Kidney tubule cell (primary cell): ENCODE results near the gene ADAMTS3.
A peak's percentile ranks its signal among the peaks of the same experiment; 100 is the strongest.
"Not testable (repeated sequence)": the region's sequence is repeated elsewhere in the genome, so short reads cannot be mapped to it uniquely, and the experiment has no call there.

ENCODE experiments used
- DNase-seq: peaks from one replicate; pipeline ENCODE4 v3.0.0-alpha.2; 2018; ENCODE audit warnings: low spot score

Gene ADAMTS3

DNA sequence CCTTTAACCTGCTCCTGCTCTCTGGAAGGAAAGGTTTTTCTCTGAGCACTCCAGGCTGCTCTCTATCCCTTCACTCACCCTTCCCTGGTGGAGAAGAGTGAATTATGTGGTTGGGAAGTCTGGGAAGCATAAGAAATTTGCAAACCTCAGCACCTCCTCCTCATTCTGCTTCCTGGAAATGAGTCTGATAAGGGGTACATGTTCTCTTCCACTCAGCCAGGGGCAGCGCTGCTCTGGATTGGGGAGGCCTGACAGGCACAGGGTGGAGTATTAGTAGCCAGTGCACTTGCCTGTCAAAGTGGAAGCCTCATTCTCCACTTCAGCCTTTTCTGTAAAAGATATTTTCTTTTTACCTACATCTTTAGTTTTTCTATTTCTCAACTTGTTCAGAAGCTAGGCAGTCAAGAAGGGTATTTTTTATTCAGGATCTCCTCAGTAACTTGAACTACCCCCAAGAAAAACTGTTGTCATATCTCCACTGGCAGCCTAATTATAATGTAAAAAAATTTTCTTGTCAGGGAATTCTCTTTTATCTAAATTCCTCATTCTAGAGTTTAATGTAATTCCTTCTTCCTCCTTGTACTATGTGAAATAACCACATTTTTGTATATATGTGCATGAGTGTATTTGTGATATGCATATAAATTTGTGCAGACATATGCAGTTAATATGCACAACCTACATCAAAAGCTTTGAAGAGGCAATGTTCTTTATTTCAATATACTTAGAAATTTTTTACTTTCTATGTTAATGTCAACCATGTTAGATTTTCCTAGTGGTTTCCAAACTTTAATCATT lies 15.3 kb downstream of the ADAMTS3 start:
- DNase-seq: no peak

DNA sequence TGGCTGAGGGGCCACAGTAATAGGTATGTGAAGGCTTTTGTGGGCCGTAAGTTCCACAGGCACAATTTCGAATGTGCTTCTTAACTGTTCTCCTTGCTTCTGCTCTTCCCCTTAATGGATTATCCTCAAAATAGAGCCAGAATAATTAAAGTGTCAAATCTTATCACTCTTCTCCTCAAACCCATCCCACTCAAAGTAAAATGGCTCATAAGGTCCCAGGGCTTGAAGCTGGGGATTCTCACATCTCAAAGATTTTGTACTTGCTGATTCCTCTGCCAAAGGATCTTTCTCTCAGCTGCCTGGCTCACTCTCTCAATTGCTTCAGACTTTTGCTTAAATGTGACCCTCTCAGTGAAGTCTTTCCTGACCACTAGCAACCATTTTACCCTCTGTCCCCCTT lies 16.6 kb downstream of the ADAMTS3 start:
- no peak for DNase-seq

DNA sequence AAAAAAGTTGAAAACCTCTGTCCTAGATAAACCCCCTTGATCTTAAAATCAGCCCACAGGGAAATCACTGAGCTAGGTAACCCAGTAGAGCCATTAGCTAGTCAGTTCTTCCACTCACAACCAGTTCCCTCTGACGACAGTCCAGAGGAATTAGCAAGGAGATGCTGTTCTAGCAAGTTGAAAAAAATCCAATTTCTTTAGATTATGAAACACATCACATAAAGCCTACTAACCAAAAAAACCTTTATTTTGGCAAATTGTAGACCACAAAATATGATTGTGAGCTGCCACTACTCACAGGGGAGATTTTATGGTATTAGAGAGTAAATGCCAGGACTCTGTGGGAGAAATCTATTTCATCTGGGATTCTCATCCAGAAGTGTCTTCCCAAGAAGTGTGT lies 22.6 kb downstream of the ADAMTS3 start:
- no peak for DNase-seq

DNA sequence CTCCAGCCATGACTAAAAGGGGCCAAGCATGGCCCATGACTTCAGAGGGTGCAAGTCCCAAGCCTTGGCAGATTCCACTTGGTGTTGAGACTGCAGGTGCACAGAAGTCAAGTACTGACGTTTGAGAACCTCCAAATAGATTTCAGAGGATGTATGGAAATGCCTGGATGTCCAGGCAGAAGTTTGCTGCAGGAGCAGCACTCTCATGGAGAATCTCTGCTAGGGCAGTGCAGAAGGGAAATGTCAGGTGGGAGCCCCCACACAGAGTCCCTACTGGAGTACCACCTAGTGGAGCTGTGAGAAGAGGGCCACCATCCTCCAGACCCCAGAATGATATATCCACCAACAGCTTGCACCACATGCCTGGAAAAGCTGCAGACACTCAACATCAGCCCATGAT lies 28.3 kb downstream of the ADAMTS3 start:
- not testable (repeated sequence) for DNase-seq

DNA sequence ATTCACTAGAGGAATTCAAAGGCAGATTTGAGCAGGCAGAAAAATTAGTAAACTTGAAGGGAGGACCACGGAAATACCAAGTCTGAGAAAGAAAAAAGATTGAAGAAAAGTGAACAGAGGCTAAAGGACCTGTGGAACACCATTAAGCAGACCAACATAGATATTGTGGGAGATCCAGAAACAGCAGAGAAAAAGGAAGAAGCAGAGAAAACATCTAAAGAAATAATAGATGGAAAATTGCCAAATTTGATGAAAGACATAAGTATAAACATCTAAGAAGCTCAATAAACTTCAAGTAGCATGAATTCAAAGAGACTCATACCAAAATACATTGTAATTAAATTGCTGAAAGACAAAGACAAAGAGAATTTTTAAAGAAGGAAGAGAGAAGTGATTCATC lies 31.0 kb downstream of the ADAMTS3 start:
- DNase-seq: no peak

DNA sequence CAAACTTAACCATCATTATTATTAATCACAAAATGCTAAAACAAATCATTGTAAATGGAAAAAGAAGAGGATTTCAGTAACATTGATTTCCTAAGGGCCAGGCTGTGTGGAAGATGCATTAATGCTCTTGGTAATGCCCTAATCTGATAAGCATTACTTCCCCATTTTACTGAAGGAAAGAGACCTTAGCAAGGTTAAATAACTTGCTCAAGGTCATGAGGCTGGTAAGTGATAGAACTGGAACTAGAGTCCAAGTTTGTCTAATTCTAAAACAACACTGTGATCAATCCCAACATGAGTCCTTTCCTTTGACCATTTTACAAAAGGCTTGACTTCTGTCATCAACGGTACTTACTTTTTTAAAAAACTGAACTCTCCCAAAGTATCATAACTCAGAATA lies 32.6 kb downstream of the ADAMTS3 start:
- no peak for DNase-seq

DNA sequence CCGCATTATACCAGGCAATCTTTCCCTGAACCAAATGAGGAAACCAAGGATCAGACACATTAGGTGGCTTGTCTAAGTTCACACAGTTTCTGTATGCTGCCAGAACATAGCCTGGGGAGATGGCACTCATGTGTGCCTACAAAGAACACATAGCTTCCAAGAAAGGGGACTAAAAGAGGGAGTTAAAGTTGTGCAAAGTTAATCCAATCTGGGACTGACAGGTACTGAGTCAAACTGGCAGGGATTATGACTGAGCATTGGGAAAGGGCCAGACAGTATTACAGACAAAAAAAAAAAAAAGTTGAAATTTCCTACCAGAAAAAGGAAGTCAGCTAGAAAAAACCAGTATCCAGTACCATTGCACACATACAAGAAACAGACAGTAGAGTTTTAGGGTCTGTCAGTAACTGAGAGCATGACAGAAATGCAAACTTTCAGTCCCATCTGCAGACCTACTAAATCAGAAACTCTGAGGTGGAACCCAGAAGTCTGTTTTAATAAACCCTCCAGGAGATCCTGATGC lies 37.2 kb downstream of the ADAMTS3 start:
- DNase-seq: no peak

DNA sequence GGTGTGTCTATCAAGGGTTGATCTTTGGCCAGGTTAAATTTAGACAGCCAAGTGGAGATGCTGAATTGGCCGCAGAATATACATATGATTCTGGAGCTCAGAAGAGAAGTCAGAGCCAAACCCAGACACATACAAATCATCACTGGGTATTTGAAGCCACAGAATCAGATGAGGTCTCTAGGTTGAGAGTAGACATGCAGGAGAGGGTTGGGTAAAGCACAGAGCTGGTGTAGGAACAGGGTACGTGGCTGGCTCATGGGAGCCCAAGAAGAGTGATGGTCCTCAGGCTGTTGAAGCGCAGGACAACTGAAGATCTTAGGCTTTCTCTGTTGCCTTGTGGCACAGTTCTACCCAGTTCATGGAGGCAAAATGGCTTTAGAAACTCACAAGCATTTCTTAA lies 37.7 kb downstream of the ADAMTS3 start:
- no peak for DNase-seq

DNA sequence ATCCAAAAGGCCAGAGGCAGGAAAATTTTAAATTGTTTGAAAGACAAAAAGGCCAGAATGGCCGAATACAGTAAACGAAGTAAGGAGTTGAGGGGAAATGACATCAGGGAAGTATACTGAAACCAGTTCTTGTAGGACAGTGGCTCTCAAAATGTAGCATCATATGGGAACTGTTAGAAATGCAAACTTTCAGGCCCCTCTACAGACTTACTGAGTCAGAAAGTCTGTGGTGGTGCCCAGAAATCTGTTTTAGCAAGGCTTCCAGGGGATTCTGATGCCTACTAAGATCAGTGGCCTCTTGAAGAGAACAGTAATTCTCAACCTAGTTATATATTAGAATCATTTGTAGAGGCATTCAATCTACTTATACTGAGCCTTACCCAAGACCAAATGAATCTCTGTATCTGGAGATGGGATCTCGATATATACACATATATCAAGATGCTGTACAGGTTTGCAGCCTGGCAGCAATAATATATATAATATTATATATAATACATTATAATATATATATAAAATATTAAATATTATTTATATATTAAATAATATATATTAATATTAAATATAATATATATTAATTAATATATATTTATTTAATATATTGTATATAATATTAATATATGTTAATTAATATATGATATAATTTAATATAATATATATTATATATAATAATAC lies 39.7 kb downstream of the ADAMTS3 start:
- DNase-seq: no peak

DNA sequence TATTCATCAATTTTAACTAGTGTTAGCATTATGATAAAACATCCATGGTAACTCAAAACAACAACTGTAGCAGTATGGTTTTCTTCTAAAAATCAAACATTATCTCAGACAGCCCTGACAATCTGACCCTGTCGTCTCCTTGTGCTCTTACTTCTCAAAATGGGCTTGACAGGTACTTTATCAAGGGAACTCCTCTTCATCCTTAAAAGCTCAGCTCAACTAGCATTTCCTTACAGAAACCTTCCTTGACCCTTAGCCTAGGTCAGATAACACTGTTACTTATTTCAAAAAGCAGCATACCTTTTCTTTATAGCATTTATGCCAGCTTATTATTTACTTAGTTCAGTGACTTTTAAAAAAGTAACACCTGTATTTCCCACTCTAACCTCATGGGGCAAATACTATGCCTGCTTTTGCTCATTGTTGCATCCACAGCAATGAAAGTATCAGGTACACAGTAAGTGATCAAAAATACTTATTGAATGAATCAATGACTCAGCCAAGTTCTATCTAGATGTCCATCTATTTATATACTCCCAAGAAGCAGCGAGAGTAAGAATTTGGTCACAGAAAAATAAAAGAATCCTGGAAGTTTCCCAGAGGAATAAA lies 41.9 kb downstream of the ADAMTS3 start:
- no peak for DNase-seq

DNA sequence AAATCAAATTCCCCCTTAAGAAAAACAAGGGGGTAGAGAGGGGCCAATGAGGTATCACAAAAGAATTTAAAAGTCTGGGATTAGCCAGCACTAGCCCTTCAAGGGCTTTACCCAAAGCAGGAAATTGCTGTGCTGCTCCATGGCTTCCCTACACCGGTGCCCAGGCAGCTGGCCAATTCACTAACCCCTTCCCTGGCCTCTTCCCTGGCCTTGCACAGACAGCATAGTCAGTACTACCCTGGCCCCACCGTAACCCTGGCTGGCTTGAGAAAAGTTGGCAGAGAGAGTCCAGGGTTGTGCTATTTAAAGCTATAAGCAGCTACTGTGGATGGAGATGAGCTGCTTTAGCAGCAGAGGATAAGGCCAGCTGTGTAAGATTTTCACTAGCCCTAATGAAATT lies 43.1 kb downstream of the ADAMTS3 start:
- peak; percentile 82 for DNase-seq

DNA sequence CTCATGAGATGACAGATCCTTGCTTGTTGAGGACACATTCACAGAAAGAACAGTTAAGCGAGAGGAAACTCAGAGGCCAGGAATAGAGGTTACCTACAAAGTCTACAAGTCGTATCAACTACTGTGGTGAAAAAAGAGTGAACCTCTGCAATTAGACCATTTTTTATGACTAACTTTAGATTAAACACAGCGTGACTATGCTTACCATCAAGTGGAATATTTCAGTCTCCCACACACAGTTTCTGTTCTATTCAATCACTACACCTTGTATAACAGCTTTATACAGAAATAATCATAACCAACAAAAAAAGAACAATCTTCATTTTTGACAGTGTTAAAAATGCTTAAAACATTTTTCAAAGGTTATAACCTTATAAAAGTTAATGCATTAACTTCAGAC lies 46.6 kb downstream of the ADAMTS3 start:
- no peak for DNase-seq

DNA sequence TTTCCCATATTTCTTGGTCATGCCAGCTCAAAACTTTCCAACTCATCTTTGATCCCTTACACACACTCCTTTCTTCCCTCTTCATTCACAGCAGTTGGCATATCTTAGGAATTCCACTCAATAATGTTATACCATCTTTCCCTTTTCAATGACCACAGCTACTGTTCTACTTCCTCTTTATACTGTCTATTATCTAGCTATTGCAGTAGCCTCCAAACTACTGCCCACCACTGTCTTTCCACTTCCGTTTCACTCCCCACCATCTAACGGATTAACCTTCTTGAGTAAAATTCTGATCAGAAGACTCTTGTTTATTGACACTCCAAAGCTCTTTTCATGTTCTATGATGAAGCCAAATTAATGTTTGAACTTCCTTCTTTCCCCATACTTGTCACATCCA lies 55.8 kb downstream of the ADAMTS3 start:
- no peak for DNase-seq

DNA sequence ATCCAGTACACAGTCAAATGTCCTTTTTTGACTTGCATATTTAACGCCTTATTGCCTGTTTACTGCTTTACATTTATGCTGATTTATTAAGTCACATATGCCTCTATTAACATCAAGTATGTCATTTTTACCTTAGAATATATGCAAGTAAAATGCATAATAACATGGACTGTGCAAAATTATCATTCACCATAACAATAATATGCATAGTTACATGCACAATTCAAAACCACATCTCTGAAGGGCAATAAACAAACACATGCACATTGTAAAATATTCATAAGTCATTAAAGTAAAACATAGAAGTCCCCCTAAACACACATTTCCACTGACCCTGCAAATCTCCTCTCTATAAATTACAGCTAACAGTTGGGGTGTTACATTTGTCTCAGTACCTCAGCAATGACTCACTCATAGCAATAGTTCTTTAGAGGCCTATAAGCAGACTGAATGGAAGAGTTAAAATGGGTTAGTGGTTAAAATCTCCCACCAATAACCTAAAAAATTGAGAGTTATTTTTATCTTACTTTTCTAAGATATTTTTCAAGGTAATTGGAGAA lies 61.1 kb downstream of the ADAMTS3 start:
- DNase-seq: no peak

DNA sequence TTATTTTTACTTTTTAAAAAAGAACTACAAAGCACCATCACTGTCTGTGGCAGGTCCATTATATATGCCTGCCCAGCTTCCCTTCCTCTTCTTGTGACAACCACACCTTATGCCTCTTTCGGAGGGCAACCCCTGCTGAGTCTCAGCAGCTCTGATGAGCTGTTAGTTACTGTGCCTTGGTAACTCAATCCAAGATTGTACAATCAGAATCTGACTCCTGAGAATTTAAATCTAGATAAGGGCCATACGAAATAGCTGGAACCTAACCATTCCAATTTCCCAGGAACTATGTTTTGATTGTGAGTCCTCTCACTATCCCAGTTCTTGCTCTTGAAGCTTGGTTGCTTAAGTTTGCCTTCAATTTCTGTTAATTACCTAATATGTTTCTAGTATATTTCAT lies 61.9 kb downstream of the ADAMTS3 start:
- no peak for DNase-seq

DNA sequence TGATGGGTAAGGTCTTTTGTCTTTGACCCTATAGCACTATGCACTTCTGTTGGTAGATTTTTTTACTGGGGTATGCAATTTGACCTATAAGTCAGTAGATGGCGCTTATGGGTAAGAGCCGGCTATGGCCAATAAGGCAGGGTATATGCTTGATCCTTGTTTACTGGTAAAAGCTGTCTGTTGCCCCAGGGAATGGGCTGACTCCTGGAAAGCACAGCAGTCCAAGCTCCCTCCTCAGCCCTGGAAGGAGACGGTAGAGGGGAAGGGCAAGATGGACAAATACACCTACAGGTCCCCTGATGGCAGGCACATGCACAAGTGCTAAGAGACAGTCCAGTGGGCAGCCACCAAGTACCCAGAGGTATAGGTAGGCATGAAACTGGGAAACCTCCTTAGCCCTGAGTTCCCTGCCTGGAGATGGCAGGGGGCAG lies 63.7 kb downstream of the ADAMTS3 start:
- DNase-seq: peak; percentile 73

DNA sequence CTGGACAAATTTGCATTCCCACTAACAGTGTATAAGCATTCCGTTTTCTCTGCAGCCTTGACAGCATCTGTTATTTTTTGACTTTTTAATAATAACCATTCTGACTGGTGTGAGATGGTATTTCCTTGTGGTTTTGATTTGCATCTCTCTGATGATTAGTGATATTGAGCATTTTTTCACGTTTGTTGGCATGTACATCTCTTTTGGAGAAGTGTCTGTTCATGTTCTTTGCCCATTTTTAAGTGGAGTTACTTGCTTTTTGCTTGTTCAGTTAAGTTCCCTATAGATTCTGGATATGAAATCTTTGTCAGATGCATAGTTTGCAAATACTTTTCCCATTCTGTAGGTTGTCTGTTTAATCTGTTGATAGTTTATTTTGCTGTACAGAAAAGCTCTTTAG lies 68.8 kb downstream of the ADAMTS3 start:
- DNase-seq: no peak

DNA sequence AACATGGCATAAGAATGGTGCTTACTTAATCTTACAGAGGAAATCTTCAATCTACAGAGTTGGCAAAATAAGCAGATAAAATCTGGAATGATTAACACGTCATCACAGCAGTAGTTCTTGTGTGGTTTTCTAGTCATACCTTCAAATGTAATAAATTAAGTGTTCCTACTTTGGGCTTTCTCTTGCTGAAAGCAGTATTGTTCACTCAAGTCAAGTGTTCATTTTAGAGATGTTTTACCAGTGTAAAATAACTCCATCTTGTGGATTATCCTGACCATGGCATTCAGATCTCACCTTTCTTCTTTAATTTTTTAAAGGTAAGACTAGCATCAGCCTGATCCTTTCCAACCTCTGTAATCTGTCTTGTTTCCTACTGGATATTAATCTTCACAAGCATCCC lies 72.9 kb downstream of the ADAMTS3 start:
- peak; percentile 28 for DNase-seq

DNA sequence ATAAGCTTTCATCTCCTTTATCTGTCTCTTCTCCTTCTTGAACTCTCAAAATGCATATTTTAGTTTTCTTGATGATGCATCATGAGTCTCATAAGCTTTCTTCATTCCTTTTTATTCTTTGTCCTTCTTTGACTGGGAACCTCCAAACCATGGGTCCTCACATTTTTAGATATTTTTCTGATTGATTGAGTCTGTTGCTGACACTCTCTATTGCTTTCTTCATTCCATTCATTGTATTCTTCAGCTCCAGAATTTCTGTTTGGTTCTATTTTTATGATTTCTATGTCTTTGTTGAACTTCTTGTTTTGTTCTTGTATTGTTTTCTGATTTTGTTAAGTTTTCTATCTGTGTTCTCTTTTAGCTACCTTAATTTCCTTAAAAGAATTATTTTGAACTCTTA lies 74.9 kb downstream of the ADAMTS3 start:
- DNase-seq: no peak

DNA sequence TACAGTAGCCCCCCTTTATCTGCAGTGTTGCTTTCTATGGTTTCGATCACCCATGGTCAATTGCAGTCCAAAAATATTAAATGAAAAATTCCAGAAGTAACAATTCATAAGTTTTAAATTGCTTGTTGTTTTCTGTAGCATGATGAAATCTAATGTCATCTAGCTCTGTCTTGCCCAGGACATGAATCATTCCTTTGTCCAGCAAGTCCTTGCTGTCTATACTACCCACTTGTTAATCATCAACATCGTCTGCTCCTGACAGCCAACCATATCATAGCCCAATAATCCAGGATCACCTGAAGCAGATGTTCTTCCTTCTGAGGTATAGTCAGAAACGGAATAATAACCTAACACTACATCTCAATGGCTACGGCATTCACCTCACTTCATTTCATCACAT lies 79.8 kb downstream of the ADAMTS3 start:
- peak; percentile 77 for DNase-seq

DNA sequence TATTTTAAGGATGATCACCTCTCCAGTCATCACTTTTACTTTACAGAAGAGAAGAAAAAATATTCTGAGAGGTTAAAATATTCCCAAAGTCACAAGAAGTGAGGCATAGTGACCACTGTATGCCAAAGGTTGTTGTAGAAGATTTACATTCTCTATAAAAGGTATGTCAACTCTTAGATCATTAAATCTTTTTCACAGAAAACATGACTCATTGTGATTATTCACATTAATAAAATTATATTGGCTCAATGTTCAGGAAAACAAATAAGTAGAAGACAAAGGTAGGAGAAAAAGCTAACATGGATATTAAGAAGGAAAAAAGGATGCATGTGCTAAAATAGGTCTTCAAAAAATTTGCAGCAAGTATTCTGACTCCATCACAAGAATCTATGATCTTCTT lies 82.0 kb downstream of the ADAMTS3 start:
- no peak for DNase-seq

DNA sequence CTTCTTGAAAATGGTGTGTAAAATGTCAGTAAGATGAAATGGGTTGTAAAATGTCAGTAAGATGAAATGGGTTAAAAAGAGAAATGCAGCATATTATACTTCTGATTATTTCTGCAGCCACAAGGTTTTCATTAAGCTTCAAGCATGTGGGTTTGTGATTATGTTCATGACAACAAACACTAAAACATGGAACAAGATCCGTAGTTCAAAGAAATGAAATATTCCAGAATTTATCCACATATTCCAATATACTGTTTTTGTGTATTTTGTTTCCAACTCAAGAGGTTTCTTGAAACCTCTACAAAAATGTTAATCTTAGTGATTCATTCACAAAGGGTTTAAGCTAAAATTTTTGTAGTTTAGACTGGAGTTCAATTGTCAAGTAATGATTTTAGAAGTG lies 84.0 kb downstream of the ADAMTS3 start:
- DNase-seq: no peak

DNA sequence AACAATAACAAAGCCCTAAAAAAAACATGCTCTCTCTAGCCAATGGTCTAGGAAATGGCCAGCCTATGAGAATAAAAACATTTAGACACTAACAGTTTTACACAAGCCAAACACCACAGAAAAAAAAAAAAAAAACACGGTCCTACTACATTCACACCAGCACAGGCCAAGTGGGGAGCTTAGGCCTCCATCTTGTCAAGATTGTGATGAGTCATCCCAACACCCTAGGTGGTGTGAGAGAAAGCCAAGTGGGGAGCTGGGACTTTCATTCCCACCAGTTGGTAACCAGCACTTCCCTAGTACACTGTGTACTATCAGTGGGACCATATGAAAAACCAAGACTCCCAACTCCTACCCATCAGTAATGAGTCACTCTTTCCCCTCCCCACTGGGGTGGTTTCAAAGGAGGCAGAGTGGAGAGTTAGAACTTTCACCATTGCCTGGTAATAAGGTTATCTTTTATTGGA lies 95.6 kb downstream of the ADAMTS3 start:
- DNase-seq: no peak
